Measurements from ENCODE around the gene ZHX3.

Gene ZHX3

GRCh38 chr20:41352666-41353065 lies 35.1 kb upstream of the ZHX3 start:
- no peak for DNase-seq

- no peak for DNase-seq
Observed at GRCh38 chr20:41352106-41352505, 34.6 kb upstream of the ZHX3 start.

GRCh38 chr20:41350408-41350962 lies 33.0 kb upstream of the ZHX3 start:
- no peak for DNase-seq

- DNase-seq: no peak
Observed at GRCh38 chr20:41349943-41350342, 32.4 kb upstream of the ZHX3 start.

- DNase-seq: no peak
Observed at GRCh38 chr20:41349266-41349665, 31.7 kb upstream of the ZHX3 start.

- no peak for DNase-seq
Observed at GRCh38 chr20:41348430-41349172, 31.1 kb upstream of the ZHX3 start.

- DNase-seq: no peak
Observed at GRCh38 chr20:41347523-41348429, 30.2 kb upstream of the ZHX3 start.

- DNase-seq: no peak
Observed at GRCh38 chr20:41345729-41346067, 28.2 kb upstream of the ZHX3 start.

- no peak for DNase-seq
Observed at GRCh38 chr20:41344938-41345728, 27.6 kb upstream of the ZHX3 start.

GRCh38 chr20:41344477-41344876 lies 26.9 kb upstream of the ZHX3 start:
- no peak for DNase-seq

- DNase-seq: no peak
Observed at GRCh38 chr20:41342474-41343464, 25.2 kb upstream of the ZHX3 start.

- DNase-seq: peak; percentile 84
Observed at GRCh38 chr20:41340327-41341055, 23.0 kb upstream of the ZHX3 start, which contains the start of gene LPIN3. LPIN3 (plus strand) TSS chr20:41340821; CDS start chr20:41345804, 4,983 bp downstream.

- peak; percentile 59 for DNase-seq
Observed at GRCh38 chr20:41339957-41340326, 22.4 kb upstream of the ZHX3 start.

GRCh38 chr20:41336711-41337492 lies 19.4 kb upstream of the ZHX3 start:
- DNase-seq: no peak

GRCh38 chr20:41335591-41335990 lies 18.1 kb upstream of the ZHX3 start:
- no peak for DNase-seq

- DNase-seq: no peak
Observed at GRCh38 chr20:41334443-41335421, 17.2 kb upstream of the ZHX3 start.

GRCh38 chr20:41334036-41334435 lies 16.5 kb upstream of the ZHX3 start:
- DNase-seq: no peak

GRCh38 chr20:41331731-41332130 lies 14.2 kb upstream of the ZHX3 start:
- no peak for DNase-seq

- DNase-seq: no peak
Observed at GRCh38 chr20:41330941-41331340, 13.4 kb upstream of the ZHX3 start.
